ENCODE data around the gene FAM168B.

- TF ChIP-seq GATA2 (IDR thresholded peaks at IDR 0.05; ENCODE audit: low read depth, low read length) (no peak), GATA3 (IDR thresholded peaks at IDR 0.05; ENCODE audit: low read depth, low read length) (no peak)
Measured at GRCh38 chr2:131115752-131116151, 22.5 kb upstream of the FAM168B start.
